ENCODE measurements around the gene FAM25A.

DNA sequence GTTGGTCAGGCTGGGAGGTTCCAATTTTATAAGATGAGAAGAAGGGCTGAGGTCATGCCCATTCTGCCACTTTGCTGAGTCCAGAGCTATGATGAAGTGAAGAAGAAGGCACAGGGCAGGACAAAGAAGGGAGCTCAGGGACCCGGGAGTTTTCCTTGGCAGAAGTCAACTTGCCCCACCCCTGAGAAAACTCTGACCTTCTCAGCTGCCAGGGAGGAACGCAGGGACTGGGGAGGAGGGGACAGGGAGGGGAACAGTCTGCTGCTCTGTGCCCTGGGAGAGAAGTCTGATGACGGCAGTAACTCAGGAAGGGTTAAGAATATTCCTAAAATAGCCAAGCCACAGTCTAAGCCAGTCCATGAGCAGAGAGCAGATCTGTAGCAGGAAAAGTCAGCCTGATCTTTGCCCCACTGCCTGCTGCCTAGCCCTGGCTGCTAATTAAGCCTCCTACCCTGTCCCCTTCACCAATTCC, 40.1 kb upstream of the FAM25A start:
- no peak for TF ChIP-seq TAF1 (IDR thresholded peaks at IDR 0.05; ENCODE audit: low read depth)
- TF ChIP-seq, protein P1, sequence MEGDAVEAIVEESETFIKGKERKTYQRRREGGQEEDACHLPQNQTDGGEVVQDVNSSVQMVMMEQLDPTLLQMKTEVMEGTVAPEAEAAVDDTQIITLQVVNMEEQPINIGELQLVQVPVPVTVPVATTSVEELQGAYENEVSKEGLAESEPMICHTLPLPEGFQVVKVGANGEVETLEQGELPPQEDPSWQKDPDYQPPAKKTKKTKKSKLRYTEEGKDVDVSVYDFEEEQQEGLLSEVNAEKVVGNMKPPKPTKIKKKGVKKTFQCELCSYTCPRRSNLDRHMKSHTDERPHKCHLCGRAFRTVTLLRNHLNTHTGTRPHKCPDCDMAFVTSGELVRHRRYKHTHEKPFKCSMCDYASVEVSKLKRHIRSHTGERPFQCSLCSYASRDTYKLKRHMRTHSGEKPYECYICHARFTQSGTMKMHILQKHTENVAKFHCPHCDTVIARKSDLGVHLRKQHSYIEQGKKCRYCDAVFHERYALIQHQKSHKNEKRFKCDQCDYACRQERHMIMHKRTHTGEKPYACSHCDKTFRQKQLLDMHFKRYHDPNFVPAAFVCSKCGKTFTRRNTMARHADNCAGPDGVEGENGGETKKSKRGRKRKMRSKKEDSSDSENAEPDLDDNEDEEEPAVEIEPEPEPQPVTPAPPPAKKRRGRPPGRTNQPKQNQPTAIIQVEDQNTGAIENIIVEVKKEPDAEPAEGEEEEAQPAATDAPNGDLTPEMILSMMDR (IDR thresholded peaks at IDR 0.05; ENCODE audit: poor library complexity, severe bottlenecking): no peak
- no peak for TF ChIP-seq POLR2AphosphoS5 (IDR thresholded peaks at IDR 0.05)
- no peak for TF ChIP-seq EZH2 (IDR thresholded peaks at IDR 0.05; ENCODE audit: borderline replicate concordance, insufficient read depth, low read length, poor library complexity, severe bottlenecking)
